ENCODE measurements around the gene TSPAN5.

GRCh38 chr4:98645527-98645926 is 12.9 kb downstream of the TSPAN5 start:
- TF ChIP-seq, protein P1, sequence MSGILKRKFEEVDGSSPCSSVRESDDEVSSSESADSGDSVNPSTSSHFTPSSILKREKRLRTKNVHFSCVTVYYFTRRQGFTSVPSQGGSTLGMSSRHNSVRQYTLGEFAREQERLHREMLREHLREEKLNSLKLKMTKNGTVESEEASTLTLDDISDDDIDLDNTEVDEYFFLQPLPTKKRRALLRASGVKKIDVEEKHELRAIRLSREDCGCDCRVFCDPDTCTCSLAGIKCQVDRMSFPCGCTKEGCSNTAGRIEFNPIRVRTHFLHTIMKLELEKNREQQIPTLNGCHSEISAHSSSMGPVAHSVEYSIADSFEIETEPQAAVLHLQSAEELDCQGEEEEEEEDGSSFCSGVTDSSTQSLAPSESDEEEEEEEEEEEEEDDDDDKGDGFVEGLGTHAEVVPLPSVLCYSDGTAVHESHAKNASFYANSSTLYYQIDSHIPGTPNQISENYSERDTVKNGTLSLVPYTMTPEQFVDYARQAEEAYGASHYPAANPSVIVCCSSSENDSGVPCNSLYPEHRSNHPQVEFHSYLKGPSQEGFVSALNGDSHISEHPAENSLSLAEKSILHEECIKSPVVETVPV (CRISPR knock-in tag; IDR thresholded peaks at IDR 0.05): no peak
- TF ChIP-seq RARB (CRISPR knock-in tag; IDR thresholded peaks at IDR 0.05) (no peak), GLIS3 (CRISPR knock-in tag; IDR thresholded peaks at IDR 0.05) (no peak), TSHZ2 (CRISPR knock-in tag; IDR thresholded peaks at IDR 0.05) (no peak), ZFP30 (CRISPR knock-in tag; IDR thresholded peaks at IDR 0.05) (no peak), ZNF565 (CRISPR knock-in tag; conservative IDR thresholded peaks at IDR 0.05; ENCODE audit: low read depth) (no peak), ISL1 (CRISPR knock-in tag; IDR thresholded peaks at IDR 0.05) (no peak), CREB5 (CRISPR knock-in tag; IDR thresholded peaks at IDR 0.05; ENCODE audit: low read depth) (no peak), ARNTL (CRISPR knock-in tag; IDR thresholded peaks at IDR 0.05; ENCODE audit: borderline replicate concordance, low read depth) (no peak), PATZ1 (CRISPR knock-in tag; IDR thresholded peaks at IDR 0.05; ENCODE audit: borderline replicate concordance) (no peak), ESRRG (CRISPR knock-in tag; IDR thresholded peaks at IDR 0.05) (no peak)

Measured in SK-N-SH treated with all-trans-retinoic acid at 6 μM for 48 hours (cell line).